HAP-1 (cell line): Measurements from ENCODE around the gene CHRDL2.
"Not testable (repeated sequence)": the region's sequence is repeated elsewhere in the genome, so short reads cannot be mapped to it uniquely, and the experiment has no call there.

Source experiments
- DNase-seq, 2 experiments: peaks; one replicate each; pipeline ENCODE4 v3.0.0-alpha.2; 2016 to 2020; ENCODE audit warnings: low spot score in 2 of 2
- H3K27me3 ChIP-seq: fragments of 250-450 bp; sonication (Bioruptor Pico); 2 replicates; pipeline ENCODE4 v1.5.1; 2020; ENCODE audit warnings: low read depth, mild to moderate bottlenecking, moderate library complexity
- H3K36me3 ChIP-seq: fragments of 250-450 bp; sonication (Bioruptor Pico); replicated peaks from 2 replicates; pipeline ENCODE4 v1.5.1; 2020; ENCODE audit warnings: mild to moderate bottlenecking
- H3K4me1 ChIP-seq: fragments of 250-450 bp; sonication (Bioruptor Pico); 2 replicates; pipeline ENCODE4 v1.5.1; 2020; ENCODE audit warnings: mild to moderate bottlenecking
- H3K4me3 ChIP-seq: fragments of 250-450 bp; sonication (Bioruptor Pico); 2 replicates; pipeline ENCODE4 v1.5.1; 2020; ENCODE audit warnings: mild to moderate bottlenecking, moderate library complexity
- H3K9me3 ChIP-seq: fragments of 250-450 bp; sonication (Bioruptor Pico); 2 replicates; pipeline ENCODE4 v1.5.1; 2020; ENCODE audit warnings: mild to moderate bottlenecking, moderate library complexity
- in situ Hi-C: fragments of 300-500 bp; cut with MboI; formaldehyde crosslinking; loops from 3 replicates; pipeline ENCODE4 v1.14.3; 2020; ENCODE audit warnings: low sequenced_read_pairs, inconsistent platforms, mixed read lengths

Gene CHRDL2

GRCh38 chr11:74756571-74756970, 25.3 kb upstream of the CHRDL2 start:
- Histone ChIP-seq H3K9me3 (no peaks in the 10 kb centered on the region), H3K4me1 (peaks cover 19% of the 10 kb centered on the region), H3K4me3 (no peak overlapping the region), H3K27me3 (no peaks in the 10 kb centered on the region), H3K36me3 (no peaks in the 10 kb centered on the region)
- DNase-seq: no peak
- in situ Hi-C loops: no loop called here

- H3K27me3 ChIP-seq: no peaks in the 10 kb centered on the region
- H3K4me3 ChIP-seq: no peak overlapping the region
- H3K9me3 ChIP-seq: no peaks in the 10 kb centered on the region
- DNase-seq: peak in 1 of 2 experiments; percentile 31
- in situ Hi-C loops: no loop called here
- peaks cover 19% of the 10 kb centered on the region for H3K4me1 ChIP-seq
- no peaks in the 10 kb centered on the region for H3K36me3 ChIP-seq
These were observed 24.3 kb upstream of the CHRDL2 start for GRCh38 chr11:74755395-74755995.

- H3K4me3 ChIP-seq: no peak overlapping the region
- no peaks in the 10 kb centered on the region for H3K36me3 ChIP-seq
- no peaks in the 10 kb centered on the region for H3K9me3 ChIP-seq
- DNase-seq: no peak
- no peaks in the 10 kb centered on the region for H3K27me3 ChIP-seq
- H3K4me1 ChIP-seq: peaks cover 22% of the 10 kb centered on the region
- in situ Hi-C loops: no loop called here
These were observed 23.5 kb upstream of the CHRDL2 start for GRCh38 chr11:74754507-74755252.

GRCh38 chr11:74751303-74751702, 20.1 kb upstream of the CHRDL2 start:
- peaks cover 26% of the 10 kb centered on the region for H3K4me1 ChIP-seq
- no peaks in the 10 kb centered on the region for H3K27me3 ChIP-seq
- in situ Hi-C loops: no loop called here
- H3K4me3 ChIP-seq: no peak overlapping the region
- H3K36me3 ChIP-seq: no peaks in the 10 kb centered on the region
- no peak for DNase-seq
- H3K9me3 ChIP-seq: 0 out of 2 replicates have a peak, but pooled peaks cover 3% of the 10 kb centered on the region

- DNase-seq, H3K27me3 ChIP-seq, in situ Hi-C loops, H3K9me3 ChIP-seq, H3K4me3 ChIP-seq, H3K36me3 ChIP-seq: not testable (repeated sequence)
- peaks cover 26% of the 10 kb centered on the region for H3K4me1 ChIP-seq
These were observed 19.4 kb upstream of the CHRDL2 start for GRCh38 chr11:74750598-74750997.

GRCh38 chr11:74749965-74750296, 18.7 kb upstream of the CHRDL2 start:
- in situ Hi-C loops: no loop called here
- no peaks in the 10 kb centered on the region for H3K36me3 ChIP-seq

GRCh38 chr11:74749127-74749964, 18.1 kb upstream of the CHRDL2 start:
- Histone ChIP-seq H3K4me3 (peak overlapping the region; percentile 82), H3K27me3 (no peaks in the 10 kb centered on the region), H3K9me3 (0 out of 2 replicates have a peak, but pooled peaks cover 3% of the 10 kb centered on the region), H3K36me3 (no peaks in the 10 kb centered on the region), H3K4me1 (peaks cover 15% of the 10 kb centered on the region)
- in situ Hi-C loops: no loop called here
- DNase-seq: peak; percentile 65 to 76

More at GRCh38 chr11:74749965-74750296, 18.7 kb upstream of the CHRDL2 start:
- peak; percentile 20 to 45 for DNase-seq
- peak overlapping the region; percentile 82 for H3K4me3 ChIP-seq
- H3K9me3 ChIP-seq: 0 out of 2 replicates have a peak, but pooled peaks cover 3% of the 10 kb centered on the region
- peaks cover 20% of the 10 kb centered on the region for H3K4me1 ChIP-seq
- H3K27me3 ChIP-seq: no peaks in the 10 kb centered on the region

- Histone ChIP-seq H3K4me3 (peak within 1 kb of the TSS; percentile 82), H3K36me3 (no peaks in the 10 kb centered on the region), H3K9me3 (0 out of 2 replicates have a peak, but pooled peaks cover 3% of the 10 kb centered on the region), H3K4me1 (peaks cover 9% of the 10 kb centered on the region), H3K27me3 (no peaks in the 10 kb centered on the region)
- in situ Hi-C loops: no loop called here
- DNase-seq: peak; percentile 95 to 99
These were observed 17.2 kb upstream of the CHRDL2 start, which contains the start of gene RNF169 for GRCh38 chr11:74748211-74749126. Gene RNF169 (plus strand): TSS chr11:74748849. CDS start chr11:74748881, 32 bp downstream.

GRCh38 chr11:74746868-74747267, 15.6 kb upstream of the CHRDL2 start:
- Histone ChIP-seq H3K4me3 (no peak overlapping the region), H3K36me3 (no peaks in the 10 kb centered on the region), H3K9me3 (0 out of 2 replicates have a peak, but pooled peaks cover 3% of the 10 kb centered on the region), H3K27me3 (no peaks in the 10 kb centered on the region), H3K4me1 (peaks cover 7% of the 10 kb centered on the region)
- in situ Hi-C loops: no loop called here
- DNase-seq: no peak

- H3K4me3 ChIP-seq: no peak overlapping the region
- no peaks in the 10 kb centered on the region for H3K36me3 ChIP-seq
- peaks cover 4% of the 10 kb centered on the region for H3K4me1 ChIP-seq
- peaks cover 8% of the 10 kb centered on the region for H3K9me3 ChIP-seq
- H3K27me3 ChIP-seq: no peaks in the 10 kb centered on the region
- in situ Hi-C loops: no loop called here
- no peak for DNase-seq
These were observed 13.1 kb upstream of the CHRDL2 start for GRCh38 chr11:74744277-74744676.

- Histone ChIP-seq H3K4me1 (peaks cover 4% of the 10 kb centered on the region), H3K27me3 (no peaks in the 10 kb centered on the region), H3K9me3 (peaks cover 8% of the 10 kb centered on the region), H3K36me3 (no peaks in the 10 kb centered on the region), H3K4me3 (no peak overlapping the region)
- no peak for DNase-seq
- in situ Hi-C loops: no loop called here
These were observed 12.4 kb upstream of the CHRDL2 start for GRCh38 chr11:74743640-74744039.

GRCh38 chr11:74742070-74742469, 10.8 kb upstream of the CHRDL2 start:
- in situ Hi-C loops: no loop called here
- Histone ChIP-seq H3K27me3 (no peaks in the 10 kb centered on the region), H3K4me1 (no peaks in the 10 kb centered on the region)

More at GRCh38 chr11:74742070-74742469, 10.8 kb upstream of the CHRDL2 start:
- Histone ChIP-seq H3K9me3 (peaks cover 5% of the 10 kb centered on the region), H3K4me3 (no peak overlapping the region), H3K36me3 (no peaks in the 10 kb centered on the region)
- no peak for DNase-seq
